GM12878 (cell line): ENCODE measurements around the gene MAST4. TPM values are rescaled to one million over a fixed set of nuclear protein-coding genes. Genes with fewer than 3 reads are reported as not detected.

Experiments used
- ATAC-seq: fragments of 200-7000 bp; cut with Tn5 transposase; 3 replicates; pipeline ENCODE4 v1.9.1; 2020; ENCODE audit warnings: mild to moderate bottlenecking, moderate library complexity
- BruUV-seq: library from RNA; stranded (reverse); fragments of 400-500 nt; replicated peaks from 2 replicates; lab custom pipeline; 2021; lab: Mats Ljungman, UMichigan
- CTCF ChIA-PET: fragments of 300-600 bp; sonication (Branson Sonifier 250); formaldehyde crosslinking; extraction: SDS; loops from one replicate; lab custom pipeline; 2021; ENCODE audit warnings: inconsistent platforms; lab: Yijun Ruan, JAX
- POLR2A ChIA-PET: fragments of 350-600 bp; formaldehyde crosslinking; extraction: SDS; loops from one replicate; lab custom pipeline; 2021; ENCODE audit warnings: inconsistent platforms; lab: Charles Lee
- RAD21 ChIA-PET: fragments of 300-600 bp; sonication (Branson Sonifier 250); formaldehyde crosslinking; loops from one replicate; lab custom pipeline; 2023; ENCODE audit warnings: antibody characterized with exemption; ENCODE audit not compliant: unreplicated experiment; lab: Charles Lee
- SMC1A ChIA-PET: fragments of 300-600 bp; sonication (Branson Sonifier 250); formaldehyde crosslinking; loops from one replicate; lab custom pipeline; 2023; ENCODE audit not compliant: unreplicated experiment, uncharacterized antibody; lab: Charles Lee
- DNase-seq: peaks from one replicate; pipeline ENCODE4 v3.0.0-alpha.2; 2011; ENCODE audit warnings: low read depth, low spot score
- FAIRE-seq: peaks from 3 replicates; lab custom pipeline; 2011; peaks lifted over from hg19 to GRCh38; lab: Jason Lieb, UNC
- H2AFZ ChIP-seq: 2 replicates; pipeline ENCODE4 v1.6.0; 2011; ENCODE audit warnings: low read depth, low read length, control low read depth; ENCODE audit not compliant: control insufficient read depth
- H3K27ac ChIP-seq: 2 replicates; pipeline ENCODE4 v1.5.1; 2011; ENCODE audit warnings: control low read depth; ENCODE audit not compliant: control insufficient read depth, insufficient read depth
- H3K27me3 ChIP-seq, 2 experiments: replicated peaks in 1 of 2; 2 replicates each; pipeline versions ENCODE4 v1.6.0 to v1.6.1; 2011; ENCODE audit warnings: low read length in 1 of 2; ENCODE audit not compliant: control insufficient read depth in 2 of 2, insufficient read depth in 2 of 2
- H3K36me3 ChIP-seq, 2 experiments: 2 replicates each; pipeline ENCODE4 v1.5.1; 2011; ENCODE audit warnings: low read length in 1 of 2; ENCODE audit not compliant: control insufficient read depth in 2 of 2, insufficient read depth in 2 of 2
- H3K4me1 ChIP-seq: 2 replicates; pipeline ENCODE4 v1.6.1; 2011; ENCODE audit warnings: mild to moderate bottlenecking, low read length, moderate library complexity, mixed read lengths; ENCODE audit not compliant: control insufficient read depth, insufficient read depth
- H3K4me2 ChIP-seq: 2 replicates; pipeline ENCODE4 v1.6.0; 2011; ENCODE audit warnings: control low read depth; ENCODE audit not compliant: control insufficient read depth, insufficient read depth
- H3K4me3 ChIP-seq: fragments of 200-600 bp; sonication (generic); 2 replicates; pipeline ENCODE4 v1.5.1; 2016
- H3K79me2 ChIP-seq: 2 replicates; pipeline ENCODE4 v1.6.0; 2011; ENCODE audit warnings: low read length; ENCODE audit not compliant: control insufficient read depth, insufficient read depth
- H3K9ac ChIP-seq: 2 replicates; pipeline ENCODE4 v1.8.0; 2011; ENCODE audit warnings: low read length, control low read depth, mixed read lengths; ENCODE audit not compliant: control insufficient read depth, insufficient read depth
- H3K9me3 ChIP-seq: replicated peaks from 3 replicates; pipeline ENCODE4 v1.5.1; 2011; ENCODE audit warnings: mild to moderate bottlenecking, low read length; ENCODE audit not compliant: control insufficient read depth, insufficient read depth
- H4K20me1 ChIP-seq: 2 replicates; pipeline ENCODE4 v1.6.0; 2011; ENCODE audit not compliant: control insufficient read depth, insufficient read depth
- ATF2 ChIP-seq: IDR thresholded peaks from 2 replicates; pipeline ENCODE4 v1.6.1; 2012; ENCODE audit warnings: low read length, inconsistent platforms
- BCL11A ChIP-seq: IDR thresholded peaks from 2 replicates; pipeline ENCODE4 v1.6.1; 2011; ENCODE audit warnings: low read depth, low read length
- CBX5 ChIP-seq: sonication (generic); IDR thresholded peaks from 2 replicates; pipeline ENCODE4 v1.6.1; 2016; ENCODE audit warnings: low read depth, moderate library complexity, mild to moderate bottlenecking, inconsistent platforms
- CHD2 ChIP-seq: IDR thresholded peaks from 2 replicates; pipeline ENCODE4 v1.6.1; 2011; ENCODE audit warnings: low read depth, low read length, improper control_type of control experiment, borderline replicate concordance
- GATAD2B ChIP-seq: fragments of 450-650 bp; conservative IDR thresholded peaks from 2 replicates; pipeline ENCODE4 v1.6.1; 2017; ENCODE audit warnings: low read depth, mild to moderate bottlenecking, moderate library complexity
- IRF4 ChIP-seq: IDR thresholded peaks from 2 replicates; pipeline ENCODE4 v1.6.1; 2011; ENCODE audit warnings: low read depth, low read length
- MYB ChIP-seq: fragments of 150-350 bp; IDR thresholded peaks from 2 replicates; pipeline ENCODE4 v1.6.1; 2014; ENCODE audit warnings: mild to moderate bottlenecking, low read depth, low read length, borderline replicate concordance
- NBN ChIP-seq: fragments of 450-650 bp; IDR thresholded peaks from 2 replicates; pipeline ENCODE4 v1.6.1; 2016
- RFX5 ChIP-seq: IDR thresholded peaks from 2 replicates; pipeline ENCODE4 v1.6.1; 2011; ENCODE audit warnings: low read depth, low read length, improper control_type of control experiment
- ZNF274 ChIP-seq: IDR thresholded peaks from one replicate; pipeline ENCODE4 v1.8.0; 2011; ENCODE audit not compliant: insufficient read length, insufficient read depth
- ZNF592 ChIP-seq: fragments of 450-650 bp; IDR thresholded peaks from 2 replicates; pipeline ENCODE4 v1.6.1; 2017; ENCODE audit warnings: mild to moderate bottlenecking, moderate library complexity
- ZZZ3 ChIP-seq: IDR thresholded peaks from 2 replicates; pipeline ENCODE4 v1.6.1; 2011; ENCODE audit warnings: low read depth; ENCODE audit not compliant: control insufficient read depth, insufficient read length
- WGBS: methylation state at CpG from one replicate; pipeline ENCODE4 v1.1.6; 2016; ENCODE audit warnings: low lambda C conversion rate; ENCODE audit not compliant: insufficient replicate concordance, insufficient coverage; ENCODE audit errors: missing lambda C conversion rate; 5-methylcytosine and 5-hydroxymethylcytosine counted together
- in situ Hi-C: fragments of 300-500 bp; cut with MboI; formaldehyde crosslinking; loops from 9 replicates; pipeline ENCODE4 v1.14.3; 2018; ENCODE audit warnings: mixed read lengths
- intact Hi-C: fragments of 100-400 bp; cut with micrococcal nuclease; formaldehyde crosslinking; loops from one replicate; pipeline ENCODE4 v1.14.2; 2022; ENCODE audit not compliant: unreplicated experiment
- polyA plus RNA-seq, 11 experiments: library from polyadenylated mRNA; depleted of rRNA in 4 of 11; unstranded in 6 of 11; stranded (reverse) in 5 of 11; fragments of >200 nt; fragmentation: Nextera tagmentation in 4 of 11; fragmentation: Illumina TruSeq in 1 of 11; extraction: Ambion mirVana in 4 of 11; extraction: Trizol in 1 of 11; gene quantifications; 1 replicate in 1 of 11; 2 replicates in 10 of 11; pipeline versions ENCODE4 v1.2.1 to v1.2.3, GENCODE V29; 2011 to 2016; ENCODE audit warnings: inconsistent platforms in 2 of 11, missing spikeins in 2 of 11, low read depth in 1 of 11
- total RNA-seq, 4 experiments: library from RNA; depleted of rRNA in 3 of 4; stranded (reverse); fragments of >200 nt in 3 of 4; fragmentation: Illumina TruSeq in 1 of 4; extraction: Trizol in 1 of 4; gene quantifications; 2 replicates each; pipeline versions ENCODE4 v1.2.1 to v1.2.3, GENCODE V29; 2013 to 2021

MAST4 gene
- total and polyA plus RNA-seq, 10 of the 15 experiments (the other 5 are each of a cell fraction or from before 2014, with no cell fraction given), result 0.02 to 1.6 (median 0.29) TPM; not detected in 1

- ChIA-PET CTCF (no interaction called here), POLR2A (no interaction called here), RAD21 (no interaction called here), SMC1A (no interaction called here)
- ATAC-seq, result no peak
- no peak overlapping the region for H3K9ac ChIP-seq
- no peak for TF ChIP-seq CBX5
- no peak for TF ChIP-seq RFX5
- TF ChIP-seq ATF2, result no peak
- TF ChIP-seq IRF4, result no peak
- TF ChIP-seq NBN, result no peak
- no peak for TF ChIP-seq BCL11A
- no peak for TF ChIP-seq GATAD2B
- TF ChIP-seq MYB, result no peak
- no peak for TF ChIP-seq ZZZ3
- no peak for TF ChIP-seq ZNF592
- TF ChIP-seq CHD2, result no peak
- TF ChIP-seq ZNF274, result no peak
- no peaks in the 10 kb centered on the region for H3K9me3 ChIP-seq
- WGBS, result no CpG with 5 or more reads among the region's 1 CpG
- no peak for FAIRE-seq
- H3K27ac ChIP-seq, result no peak overlapping the region
- no peak overlapping the region for H3K4me3 ChIP-seq
- H4K20me1 ChIP-seq, result no peaks in the 10 kb centered on the region
- in situ Hi-C loops (no loop called here), intact Hi-C loops (loop anchor here (10.0 kb wide), 1 partner anchor 143 kb away; no protein-coding TSS in a partner anchor)
- H3K4me2 ChIP-seq, result no peak overlapping the region
- H3K4me1 ChIP-seq, result peaks cover 4% of the 10 kb centered on the region; the same call in 1 of the 2 replicates
- H2AFZ ChIP-seq, result no peak overlapping the region
- no peaks in the 10 kb centered on the region for H3K79me2 ChIP-seq
- H3K36me3 ChIP-seq, result no peaks in the 10 kb centered on the region
- DNase-seq, result no peak
- BruUV-seq, result no TSS peak
- no peaks in the 10 kb centered on the region for H3K27me3 ChIP-seq
These were observed 465.3 kb downstream of the MAST4 start for GRCh38 chr5:67061511-67061910.
